CD4-positive, alpha-beta T cell treated with Interferon alpha-2 for 1 hour (primary cell): Measurements from ENCODE around the gene C5AR1.
"Not testable (repeated sequence)": the region's sequence is repeated elsewhere in the genome, so short reads cannot be mapped to it uniquely, and the experiment has no call there.

Experiments
- DNase-seq, 2 donors: peaks; one replicate each; pipeline ENCODE4 v3.0.0-alpha.2; 2020 to 2022

The C5AR1 gene

DNA sequence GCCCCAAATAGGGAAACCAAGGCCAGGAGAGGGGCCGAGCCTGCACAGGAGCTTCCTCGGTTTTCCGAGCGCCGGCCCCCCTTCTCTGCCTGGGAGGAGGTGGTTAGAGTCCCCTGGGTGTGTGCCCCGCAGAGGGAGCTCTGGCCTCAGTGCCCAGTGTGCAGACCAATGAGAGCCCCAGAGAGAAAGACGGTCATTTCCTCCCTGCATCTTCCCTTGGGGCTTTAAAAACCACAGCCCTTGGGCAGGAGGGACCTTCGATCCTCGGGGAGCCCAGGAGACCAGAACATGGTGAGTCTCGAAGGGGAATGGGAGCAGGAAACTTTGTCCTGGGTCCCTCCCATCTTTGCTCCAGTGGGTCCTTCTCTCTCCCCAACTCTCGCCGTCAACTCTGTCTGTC, at the start of gene C5AR1:
Gene C5AR1 (plus strand): TSS at position 254 of the 400 bp plus-strand sequence. CDS start 35 bp downstream, at position 289.
- peak in 1 of 2 donors; percentile 41 for DNase-seq

DNA sequence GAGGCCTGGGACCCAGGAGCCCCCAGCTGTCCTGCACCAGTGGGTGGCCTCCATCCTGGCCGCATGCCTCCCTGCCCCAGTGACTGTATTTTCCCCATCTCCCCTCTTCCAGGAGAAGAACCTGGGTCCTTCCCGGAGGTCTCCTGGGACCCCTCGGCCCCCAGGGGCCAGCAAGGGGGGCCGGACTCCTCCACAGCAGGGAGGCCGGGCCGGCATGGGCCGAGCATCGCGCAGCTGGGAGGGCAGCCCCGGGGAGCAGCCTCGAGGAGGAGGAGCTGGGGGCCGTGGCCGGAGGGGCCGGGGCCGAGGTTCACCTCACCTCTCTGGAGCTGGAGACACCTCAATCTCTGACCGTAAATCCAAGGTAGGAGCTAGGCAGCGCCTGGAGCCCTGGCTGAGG, 49.2 kb upstream of the C5AR1 start:
- DNase-seq = no peak

DNA sequence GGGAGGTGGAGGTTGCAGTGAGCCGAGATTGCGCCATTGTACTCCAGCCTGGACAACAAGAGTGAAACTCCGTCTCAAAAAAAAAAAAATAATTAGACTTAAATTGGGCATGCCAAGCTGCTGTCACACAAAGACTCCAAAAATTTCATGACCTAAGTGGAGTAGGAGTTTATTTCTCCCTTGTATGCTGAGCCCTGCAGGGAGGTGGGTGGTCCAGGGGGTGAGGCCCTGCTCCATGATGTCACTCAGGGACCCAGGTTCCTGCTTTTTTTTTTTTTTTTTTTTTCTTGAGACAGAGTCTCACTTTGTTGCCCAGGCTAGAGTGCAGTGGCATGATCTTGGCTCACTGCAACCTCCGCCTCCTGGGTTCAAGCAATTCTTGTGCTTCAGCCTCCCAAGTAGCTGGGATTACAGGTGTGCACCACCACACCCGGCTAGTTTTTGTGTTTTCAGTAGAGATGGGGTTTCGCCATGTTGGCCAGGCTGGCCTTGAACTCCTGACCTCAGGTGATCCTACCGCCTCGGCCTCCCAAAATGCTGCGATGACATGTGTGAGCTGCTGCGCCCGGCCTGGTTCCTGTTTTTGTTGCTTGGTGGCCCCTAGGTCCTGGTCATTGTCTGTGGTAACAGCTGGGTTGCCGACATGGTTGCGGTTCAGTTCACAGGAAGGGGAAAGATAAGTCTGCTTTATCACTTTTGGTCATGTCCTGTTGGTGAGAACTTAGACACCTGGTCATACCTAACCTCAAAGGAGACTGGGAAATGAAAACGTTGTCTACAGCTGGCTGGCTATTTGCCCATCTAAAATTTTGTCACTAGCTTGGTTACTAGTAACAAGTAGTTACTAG, 47.5 kb upstream of the C5AR1 start:
- DNase-seq = peak in 1 of 2 donors; percentile 61

DNA sequence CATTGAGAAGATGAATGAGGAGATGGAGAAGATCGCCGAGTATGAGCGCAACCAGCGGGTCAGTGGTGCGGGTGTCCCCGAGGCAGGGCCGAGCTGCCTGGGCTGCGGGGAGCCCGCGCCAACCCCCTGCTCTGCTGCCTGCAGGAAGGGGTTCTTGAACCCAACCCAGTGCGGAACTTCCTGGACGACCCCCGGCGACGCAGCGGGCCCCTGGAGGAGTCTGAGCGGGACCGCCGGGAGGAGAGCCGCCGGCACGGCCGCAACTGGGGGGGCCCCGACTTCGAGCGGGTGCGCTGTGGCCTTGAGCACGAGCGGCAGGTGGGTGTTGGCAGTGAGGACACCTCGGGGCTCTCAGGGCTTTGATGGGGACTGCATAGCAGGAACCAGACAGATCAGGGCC, 45.0 kb upstream of the C5AR1 start:
- no peak for DNase-seq

GRCh38 chr19:47266401-47266941, 43.2 kb upstream of the C5AR1 start:
- no peak for DNase-seq

GRCh38 chr19:47267350-47267759, 42.3 kb upstream of the C5AR1 start:
- no peak for DNase-seq

DNA sequence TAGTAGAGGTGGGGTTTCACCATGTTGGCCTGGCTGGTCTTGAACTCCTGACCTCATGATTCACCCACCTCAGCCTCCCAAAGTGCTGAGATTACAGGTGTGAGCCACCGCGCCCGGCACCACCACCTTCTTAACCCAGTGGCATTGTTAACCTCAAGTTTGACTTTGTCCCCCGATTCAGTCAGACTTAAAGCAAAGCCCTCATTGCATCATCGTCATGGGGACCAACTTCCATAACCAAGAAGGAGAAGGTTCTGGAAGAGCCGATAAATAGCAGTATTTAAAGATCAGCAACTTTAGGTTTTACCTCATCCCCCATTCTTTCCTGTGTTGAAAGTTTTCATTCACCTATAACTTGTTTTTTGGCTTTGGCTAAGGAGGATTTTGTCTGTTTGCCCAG, 41.6 kb upstream of the C5AR1 start:
- no peak for DNase-seq

DNA sequence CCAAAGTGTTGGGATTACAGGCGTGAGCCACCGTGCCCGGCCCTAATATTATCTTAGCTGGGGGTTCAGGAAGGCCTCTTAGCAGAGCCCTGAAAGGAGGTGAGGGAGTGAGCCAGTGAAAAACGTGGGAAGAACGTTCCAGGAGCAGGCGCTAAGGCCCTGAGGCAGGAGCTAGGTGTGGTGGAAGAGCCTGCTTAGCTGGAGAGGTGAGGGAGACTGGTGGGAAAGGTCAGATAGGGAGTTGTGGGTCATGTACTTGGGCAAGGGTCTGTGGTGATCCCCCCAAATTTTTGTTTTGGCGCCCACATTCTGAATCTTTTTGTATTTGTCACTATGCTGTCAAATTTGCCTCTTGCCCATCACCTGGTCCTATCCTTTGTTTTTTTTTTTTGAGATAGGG, 40.1 kb upstream of the C5AR1 start:
- DNase-seq = no peak

DNA sequence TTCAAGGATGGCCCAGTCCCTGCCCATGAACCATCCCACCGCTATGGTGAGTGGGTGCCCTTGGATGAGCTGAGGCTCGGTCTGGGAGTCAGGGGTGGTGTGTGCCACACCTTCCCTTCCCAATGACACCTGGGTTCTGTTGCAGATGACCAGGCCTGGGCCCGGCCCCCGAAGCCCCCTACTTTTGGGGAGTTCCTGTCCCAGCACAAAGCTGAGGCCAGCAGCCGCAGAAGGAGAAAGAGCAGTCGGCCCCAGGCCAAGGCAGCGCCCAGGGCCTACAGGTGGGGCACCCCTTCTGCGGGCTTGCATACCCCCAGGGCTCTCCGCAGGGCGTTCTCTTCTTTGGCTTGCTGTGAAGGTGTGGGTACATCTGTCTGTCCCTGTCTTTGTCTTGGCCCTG, 39.3 kb upstream of the C5AR1 start:
- no peak for DNase-seq

GRCh38 chr19:47271949-47272348, 37.7 kb upstream of the C5AR1 start:
- DNase-seq = no peak

DNA sequence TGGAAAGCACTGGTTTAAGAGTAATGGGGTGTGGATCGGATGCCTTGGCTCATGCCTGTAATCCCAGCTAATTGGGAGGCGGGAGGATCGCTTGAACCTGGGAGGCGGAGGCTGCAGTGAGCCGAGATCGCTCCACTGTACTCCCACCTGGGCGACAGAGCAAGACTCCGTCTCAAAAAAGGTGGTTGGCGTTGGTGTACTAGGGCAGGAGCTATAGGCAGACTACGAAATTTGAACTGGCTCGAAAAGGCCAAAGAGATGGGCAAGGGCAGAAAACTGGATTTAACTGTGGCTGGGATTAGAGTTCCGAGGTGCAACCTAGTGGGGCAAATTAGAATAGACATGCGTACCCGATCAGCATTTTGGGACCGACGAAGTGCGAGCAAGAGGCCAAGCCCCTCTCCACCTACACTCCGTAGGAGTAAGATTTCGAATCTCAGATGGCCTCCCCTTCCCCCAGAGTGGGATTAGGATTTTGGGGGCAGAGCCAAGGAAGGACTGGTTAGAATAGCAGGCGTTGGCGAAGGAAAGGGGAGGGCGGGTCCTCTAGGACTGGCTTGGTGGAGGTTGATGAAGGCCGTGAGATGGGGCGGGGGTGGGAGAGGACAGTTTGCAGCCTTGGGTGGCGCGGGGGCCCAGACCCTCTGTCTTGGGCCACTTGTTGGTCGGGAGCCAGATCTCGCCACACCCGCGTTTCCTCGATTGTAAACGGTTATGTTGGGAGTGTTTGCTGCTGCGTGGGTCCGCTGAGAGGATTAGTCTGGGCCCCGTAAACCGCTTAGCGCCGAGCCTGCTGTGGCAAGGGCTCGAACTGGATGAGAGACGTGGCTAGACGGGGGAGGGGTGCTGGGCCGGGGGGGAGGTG, 37.0 kb upstream of the C5AR1 start:
- DNase-seq = no peak

- peak; percentile 92 to 94 for DNase-seq
These were observed 36.2 kb upstream of the C5AR1 start for GRCh38 chr19:47273313-47274070.

DNA sequence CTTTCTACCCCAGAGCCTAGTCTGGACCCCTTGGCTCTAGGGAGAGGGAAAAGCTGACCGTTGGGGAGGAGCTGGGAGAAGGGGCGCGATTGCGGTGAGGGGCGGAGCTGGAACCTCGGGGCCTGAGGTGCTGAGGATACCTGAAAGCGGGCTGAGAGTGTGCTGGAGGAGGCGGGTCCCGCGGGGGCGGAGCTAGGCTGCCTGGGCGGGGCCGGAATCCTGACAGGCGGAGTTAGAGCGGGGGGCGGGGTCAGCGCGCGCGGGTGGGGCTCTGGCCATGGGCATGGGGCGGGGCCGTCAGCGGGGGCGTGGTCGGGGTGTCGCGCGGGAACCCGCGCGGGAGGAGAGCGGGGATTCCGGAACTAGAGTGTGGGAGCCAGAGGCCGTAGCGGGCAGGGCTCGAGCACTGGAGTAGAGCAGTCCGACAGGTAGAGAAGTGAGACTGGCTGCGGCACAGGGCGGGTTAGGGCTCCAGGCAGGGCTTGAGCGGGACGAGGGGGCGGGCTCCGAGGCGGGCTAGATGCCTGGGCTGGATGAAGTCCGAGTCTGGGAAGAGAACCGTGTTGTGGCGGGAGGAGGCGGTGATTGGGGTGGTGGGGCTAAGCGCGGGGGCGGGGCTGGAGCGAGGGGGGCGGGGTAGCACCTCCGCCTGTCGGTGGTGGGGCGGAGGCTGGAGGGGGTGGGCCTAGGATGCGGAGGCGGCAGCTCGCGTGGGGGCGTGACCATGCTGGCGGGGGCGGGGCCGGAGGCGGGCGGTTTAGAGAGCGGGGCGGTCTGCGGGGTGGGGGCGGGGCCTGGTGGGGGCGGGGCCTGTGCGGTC, 35.4 kb upstream of the C5AR1 start, which contains the start of gene INAFM1:
Gene INAFM1 (plus strand): TSS at position 815 of the 820 bp plus-strand sequence. CDS start 35 bp downstream, outside the sequence.
- peak; percentile 97 to 98 for DNase-seq

GRCh38 chr19:47274891-47275761, 34.5 kb upstream of the C5AR1 start:
- DNase-seq = no peak

DNA sequence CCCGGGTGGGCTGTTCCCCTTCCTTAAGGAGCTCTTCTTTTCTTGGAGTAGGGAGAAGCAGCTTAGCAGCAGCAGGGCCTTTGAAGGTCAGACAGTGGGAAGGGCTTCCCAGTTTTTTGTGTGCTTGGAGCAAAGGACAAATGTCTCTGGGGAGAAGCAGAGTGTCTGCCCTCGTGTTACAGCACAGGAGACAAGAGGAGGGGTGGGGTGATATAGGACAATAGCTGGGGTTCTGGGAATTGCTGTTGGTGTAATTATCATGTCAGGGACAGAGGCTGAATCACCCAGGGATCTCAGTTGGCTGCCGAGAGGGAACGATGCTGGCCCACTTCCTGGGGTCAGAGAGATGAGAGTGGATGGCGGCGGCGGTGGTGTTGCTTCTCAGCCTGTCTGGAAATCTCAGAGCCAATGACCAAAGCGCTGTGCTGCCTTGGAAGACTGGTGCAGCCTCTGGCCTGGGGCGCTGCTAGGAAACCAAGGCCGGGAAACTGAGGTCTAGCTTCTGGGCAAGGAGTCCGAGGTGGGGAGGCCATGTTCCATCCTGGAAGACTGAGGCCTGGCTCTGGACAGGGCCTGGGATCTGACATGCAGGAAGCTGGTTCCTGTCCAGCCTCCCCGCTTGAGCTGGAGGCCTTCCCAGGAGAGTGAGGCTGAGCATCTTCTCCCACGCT, 33.7 kb upstream of the C5AR1 start:
- DNase-seq = no peak

DNA sequence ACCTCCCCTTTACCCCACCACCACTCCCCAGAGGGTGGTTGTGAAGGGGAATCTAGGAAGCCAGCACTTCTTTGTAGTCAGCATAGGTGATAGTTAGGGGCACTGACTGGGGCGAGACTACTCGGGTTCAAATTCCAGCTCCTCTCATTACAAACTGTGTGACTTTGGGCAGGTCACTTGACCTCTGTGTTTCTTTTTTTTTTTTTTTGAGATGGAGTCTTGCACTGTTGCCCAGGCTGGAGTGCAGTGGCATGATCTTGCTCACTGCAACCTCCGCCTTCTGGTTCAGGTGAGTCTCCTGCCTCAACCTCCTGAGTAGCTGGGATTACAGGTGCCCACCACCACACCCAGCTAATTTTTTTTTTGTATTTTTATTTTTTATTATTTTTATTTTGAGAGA, 33.1 kb upstream of the C5AR1 start:
- not testable (repeated sequence) for DNase-seq

GRCh38 chr19:47280183-47280797, 29.4 kb upstream of the C5AR1 start:
- peak; percentile 44 to 64 for DNase-seq

- no peak for DNase-seq
These were observed 26.1 kb upstream of the C5AR1 start for GRCh38 chr19:47283405-47284059.

DNA sequence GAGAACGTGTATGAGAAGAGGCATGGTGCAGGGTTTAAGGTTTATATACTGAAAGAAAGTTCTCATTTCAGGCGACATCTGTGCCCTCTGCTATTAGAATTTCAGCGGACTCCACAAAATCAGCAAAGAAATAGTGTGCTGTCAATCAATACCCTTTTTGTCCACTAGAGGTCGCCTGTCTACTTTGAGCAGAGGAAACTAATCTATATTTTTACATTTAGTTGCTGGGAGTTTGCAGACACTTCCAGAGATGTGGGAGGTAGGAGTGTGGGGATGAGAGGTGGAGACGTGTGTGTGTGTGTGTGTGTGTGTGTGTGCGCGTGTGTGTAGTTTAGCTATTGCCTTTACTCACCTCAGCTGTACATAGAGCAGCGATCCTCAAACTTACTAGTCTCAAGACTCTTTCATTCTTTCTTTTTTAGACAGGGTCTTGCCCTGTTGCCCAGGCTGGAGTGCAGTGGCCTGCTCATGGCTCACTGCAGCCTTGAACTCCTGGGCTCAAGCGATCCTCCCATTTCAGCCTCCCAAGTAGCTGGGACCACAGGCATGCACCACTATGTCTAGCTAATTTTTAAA, 25.2 kb upstream of the C5AR1 start:
- peak; percentile 28 to 78 for DNase-seq
